Skeletal muscle cell (primary cell): ENCODE results near the gene BCL7B.
"Not testable (repeated sequence)": the region's sequence is repeated elsewhere in the genome, so short reads cannot be mapped to it uniquely, and the experiment has no call there.

Source experiments
- DNase-seq: peaks from one replicate; pipeline ENCODE4 v3.0.0-alpha.2; 2010; ENCODE audit warnings: low read depth
- H3K4me3 ChIP-seq: 2 replicates; pipeline ENCODE4 v1.5.1; 2011; ENCODE audit warnings: low read depth, mild to moderate bottlenecking, control low read depth, low read length, moderate library complexity

BCL7B gene

GRCh38 chr7:73557397-73558257, at the start of gene BCL7B:
Gene BCL7B, minus strand, starts transcription at chr7:73557690. Its CDS starts 112 bp downstream, at chr7:73557578.
- DNase-seq: peak; percentile 7
- H3K4me3 ChIP-seq: peak within 1 kb of the TSS; percentile 71

- no peak for DNase-seq
- H3K4me3 ChIP-seq: no peak overlapping the region
Measured at GRCh38 chr7:73605601-73606220, 48.2 kb upstream of the BCL7B start.

- DNase-seq: no peak
- H3K4me3 ChIP-seq: no peak overlapping the region
Measured at GRCh38 chr7:73602721-73603651, 45.5 kb upstream of the BCL7B start.

GRCh38 chr7:73599916-73600315, 42.4 kb upstream of the BCL7B start:
- no peak overlapping the region for H3K4me3 ChIP-seq
- DNase-seq: no peak

- H3K4me3 ChIP-seq: no peak overlapping the region
- DNase-seq: no peak
Measured at GRCh38 chr7:73599151-73599882, 41.8 kb upstream of the BCL7B start.

- no peak overlapping the region for H3K4me3 ChIP-seq
- DNase-seq: no peak
Measured at GRCh38 chr7:73597978-73598782, 40.7 kb upstream of the BCL7B start.

- no peak overlapping the region for H3K4me3 ChIP-seq
- no peak for DNase-seq
Measured at GRCh38 chr7:73596191-73597065, 38.9 kb upstream of the BCL7B start.

GRCh38 chr7:73595358-73595757, 37.9 kb upstream of the BCL7B start:
- no peak for DNase-seq
- H3K4me3 ChIP-seq: no peak overlapping the region

GRCh38 chr7:73593207-73594045, 35.9 kb upstream of the BCL7B start:
- H3K4me3 ChIP-seq: no peak overlapping the region
- no peak for DNase-seq

GRCh38 chr7:73586911-73587310, 29.4 kb upstream of the BCL7B start:
- no peak for DNase-seq
- no peak overlapping the region for H3K4me3 ChIP-seq

- no peak overlapping the region for H3K4me3 ChIP-seq
- no peak for DNase-seq
Measured at GRCh38 chr7:73585196-73585595, 27.7 kb upstream of the BCL7B start.

GRCh38 chr7:73582664-73583202, 25.2 kb upstream of the BCL7B start:
- H3K4me3 ChIP-seq: no peak overlapping the region
- DNase-seq: no peak

- not testable (repeated sequence) for H3K4me3 ChIP-seq, DNase-seq
Measured at GRCh38 chr7:73581006-73581405, 23.5 kb upstream of the BCL7B start.

- peak; percentile 90 for DNase-seq
- peak within 1 kb of the TSS; percentile 96 for H3K4me3 ChIP-seq
Measured at GRCh38 chr7:73578342-73579128, 21.0 kb upstream of the BCL7B start, which contains the start of gene TBL2. Gene TBL2, minus strand, starts transcription at chr7:73578579. Its CDS starts 30 bp downstream, at chr7:73578549.

- H3K4me3 ChIP-seq: peak overlapping the region; percentile 96
- no peak for DNase-seq
Measured at GRCh38 chr7:73577627-73578341, 20.3 kb upstream of the BCL7B start.
